Transverse colon (tissue), 4 donors: ENCODE data around the gene TDRD15. TPM values are rescaled to one million over a fixed set of nuclear protein-coding genes. Genes with fewer than 3 reads are reported as not detected.
A peak's percentile ranks its signal among the peaks of the same experiment; 100 is the strongest.

Source experiments
- DNase-seq: peaks from one replicate; pipeline ENCODE4 v3.0.0-alpha.2; 2019
- H3K27ac ChIP-seq, 4 donors: fragments of 200-600 bp; sonication (generic); 2 replicates each; pipeline ENCODE4 v1.5.1; 2016 to 2018; ENCODE audit warnings: inconsistent platforms in 4 of 4
- H3K27me3 ChIP-seq: fragments of 200-600 bp; sonication (generic); 2 replicates; pipeline ENCODE4 v1.5.1; 2017; ENCODE audit warnings: inconsistent platforms
- H3K36me3 ChIP-seq, 4 donors: fragments of 200-600 bp; sonication (generic); 2 replicates each; pipeline ENCODE4 v1.5.1; 2017 to 2019; ENCODE audit warnings: inconsistent platforms in 4 of 4
- H3K4me1 ChIP-seq, 4 donors: fragments of 200-600 bp; sonication (generic); 2 replicates each; pipeline ENCODE4 v1.5.1; 2017 to 2020; ENCODE audit warnings: inconsistent platforms in 4 of 4
- H3K4me3 ChIP-seq, 4 donors: fragments of 200-600 bp; sonication (generic); 1 replicate in 1 of 4; 2 replicates in 3 of 4; pipeline versions ENCODE4 v1.5.1 to v1.6.1; 2017 to 2019; ENCODE audit warnings: inconsistent platforms in 4 of 4
- H3K9me3 ChIP-seq, 2 donors: fragments of 200-600 bp; sonication (generic); 2 replicates each; pipeline ENCODE4 v1.5.1; 2017 to 2019; ENCODE audit warnings: inconsistent platforms in 2 of 2
- EP300 ChIP-seq: sonication (generic); formaldehyde crosslinking; IDR thresholded peaks from one replicate; pipeline ENCODE4 v1.6.1; 2017; ENCODE audit warnings: antibody characterized with exemption, low read depth
- POLR2A ChIP-seq: fragments of 450-650 bp; IDR thresholded peaks from one replicate; pipeline ENCODE4 v1.6.1; 2016; ENCODE audit warnings: antibody characterized with exemption, mild to moderate bottlenecking, moderate library complexity
- POLR2AphosphoS5 ChIP-seq, 3 donors: sonication (generic); formaldehyde crosslinking; IDR thresholded peaks; one replicate each; pipeline ENCODE4 v1.6.1; 2016; ENCODE audit warnings: antibody characterized with exemption in 3 of 3
- WGBS, 2 donors: methylation state at CpG; one replicate each; pipeline ENCODE4 v1.1.5; 2018; ENCODE audit warnings: low coverage in 1 of 2; 5-methylcytosine and 5-hydroxymethylcytosine counted together
- in situ Hi-C, 4 donors: fragments of 200-750 bp; cut with MboI; loops; one replicate each; pipeline versions ENCODE4 v1.15.0 to v1.15.1; 2017; ENCODE audit warnings: low sequenced_read_pairs in 3 of 4, low pct_ligation_motif_present in 1 of 4, low pct_unique_long_range_greater_than_20kb in 1 of 4
- intact Hi-C: fragments of 100-400 bp; cut with DNase I; formaldehyde crosslinking; loops from one replicate; pipeline ENCODE4 v1.15.1; 2023; ENCODE audit warnings: low total_unique reads
- total RNA-seq, 4 donors: library from RNA; depleted of rRNA; stranded (reverse); fragments of >200 nt; gene quantifications; one replicate each; pipeline ENCODE4 v1.1.0, GENCODE V29; 2016
- TF ChIP-seq, protein P1 (sequence below), 5 experiments: fragments of 200-600 bp in 3 of 5; fragments of 450-650 bp in 2 of 5; sonication (generic) in 3 of 5; IDR thresholded peaks; 1 replicate in 2 of 5; 2 replicates in 3 of 5; pipeline ENCODE4 v1.5.1; 2016 to 2017; ENCODE audit warnings: antibody characterized with exemption in 5 of 5, inconsistent platforms in 3 of 5, mild to moderate bottlenecking in 2 of 5, moderate library complexity in 1 of 5

TDRD15 gene
- total RNA-seq, 4 donors from 2014 or later: 0.32 TPM; not detected in 3

DNA sequence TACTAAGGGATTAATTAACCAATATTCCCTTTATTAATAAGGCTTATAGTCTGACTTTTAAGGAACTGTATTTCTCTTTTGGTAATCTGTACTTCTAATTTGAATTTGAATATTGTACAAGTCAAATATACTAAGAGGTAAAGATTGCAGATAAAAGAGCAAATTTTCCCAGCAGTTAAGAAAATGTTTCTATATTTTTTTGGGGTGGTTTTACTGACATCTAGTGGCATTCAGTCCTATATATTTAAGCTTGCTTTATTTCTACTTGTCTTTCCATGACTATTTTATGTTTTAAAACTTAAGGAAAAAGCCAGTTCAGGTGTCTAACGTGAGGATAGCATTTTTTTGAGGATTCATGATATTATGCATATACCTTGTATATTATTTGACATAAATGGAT lies 41.6 kb downstream of the TDRD15 start:
- Histone ChIP-seq H3K27me3 (no peaks in the 10 kb centered on the region), H3K9me3 (no peaks in the 10 kb centered on the region), H3K36me3 (no peaks in the 10 kb centered on the region), H3K27ac (no peak overlapping the region), H3K4me1 (no peaks in the 10 kb centered on the region), H3K4me3 (no peak overlapping the region)
- in situ Hi-C loops (no loop called here), intact Hi-C loops (no loop called here)
- WGBS, 2 donors: 14 to 17% methylated on average over 1 of the region's 1 CpG
- no peak for DNase-seq
- TF ChIP-seq EP300 (no peak), POLR2AphosphoS5 (IDR thresholded peaks at IDR 0.05) (no peak), POLR2A (no peak)
- TF ChIP-seq, protein P1, sequence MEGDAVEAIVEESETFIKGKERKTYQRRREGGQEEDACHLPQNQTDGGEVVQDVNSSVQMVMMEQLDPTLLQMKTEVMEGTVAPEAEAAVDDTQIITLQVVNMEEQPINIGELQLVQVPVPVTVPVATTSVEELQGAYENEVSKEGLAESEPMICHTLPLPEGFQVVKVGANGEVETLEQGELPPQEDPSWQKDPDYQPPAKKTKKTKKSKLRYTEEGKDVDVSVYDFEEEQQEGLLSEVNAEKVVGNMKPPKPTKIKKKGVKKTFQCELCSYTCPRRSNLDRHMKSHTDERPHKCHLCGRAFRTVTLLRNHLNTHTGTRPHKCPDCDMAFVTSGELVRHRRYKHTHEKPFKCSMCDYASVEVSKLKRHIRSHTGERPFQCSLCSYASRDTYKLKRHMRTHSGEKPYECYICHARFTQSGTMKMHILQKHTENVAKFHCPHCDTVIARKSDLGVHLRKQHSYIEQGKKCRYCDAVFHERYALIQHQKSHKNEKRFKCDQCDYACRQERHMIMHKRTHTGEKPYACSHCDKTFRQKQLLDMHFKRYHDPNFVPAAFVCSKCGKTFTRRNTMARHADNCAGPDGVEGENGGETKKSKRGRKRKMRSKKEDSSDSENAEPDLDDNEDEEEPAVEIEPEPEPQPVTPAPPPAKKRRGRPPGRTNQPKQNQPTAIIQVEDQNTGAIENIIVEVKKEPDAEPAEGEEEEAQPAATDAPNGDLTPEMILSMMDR (IDR thresholded peaks at IDR 0.05): no peak

DNA sequence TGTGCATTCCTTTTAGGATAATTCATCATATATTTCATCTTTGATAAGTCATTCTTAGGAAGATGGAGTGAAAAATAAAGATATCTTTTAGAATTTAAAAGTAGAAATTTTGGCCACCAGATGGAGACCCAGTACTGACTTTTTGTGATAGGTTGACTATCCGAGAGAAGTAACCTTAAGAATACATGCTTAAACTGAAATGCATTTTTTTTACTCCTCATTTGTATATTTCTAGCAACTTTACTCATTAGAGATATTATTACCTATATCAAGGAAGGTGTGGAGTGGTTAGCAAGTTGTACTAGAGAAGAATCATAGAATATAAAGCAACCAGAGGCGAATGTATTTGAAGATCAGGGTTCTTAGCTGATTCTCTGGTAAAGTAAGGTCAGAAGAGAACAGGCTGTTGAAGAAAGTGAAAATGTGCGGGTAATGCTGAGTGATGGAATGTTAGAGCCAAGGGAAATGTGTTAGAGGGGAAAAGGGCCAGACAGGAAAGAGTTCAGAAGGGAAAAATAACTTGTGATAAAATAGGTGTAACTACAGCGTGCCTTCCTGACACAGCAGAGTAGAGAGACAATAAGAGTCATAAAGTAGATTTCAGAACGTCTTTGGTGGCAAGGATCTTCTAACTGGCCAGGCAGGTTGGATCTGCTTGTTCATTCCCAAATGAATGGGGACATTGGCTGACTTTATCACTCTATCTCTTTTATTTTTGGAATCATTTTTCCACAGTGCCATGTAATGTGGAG lies 52.3 kb downstream of the TDRD15 start:
- intact Hi-C loops (loop anchor here (10.0 kb wide), 1 partner anchor 139 kb away; no protein-coding TSS in a partner anchor), in situ Hi-C loops (loop anchor here in 3 of 4 donors (10.0 kb wide), 2 partner anchors 139 to 149 kb away; no protein-coding TSS in a partner anchor)
- no peak overlapping the region for H3K4me3 ChIP-seq
- H3K27me3 ChIP-seq: no peaks in the 10 kb centered on the region
- WGBS, 2 donors: 22 to 40% methylated on average over 5 of the region's 5 CpGs
- TF ChIP-seq, protein P1 (IDR thresholded peaks at IDR 0.05): peak; percentile 31 to 54 (median 42)
- no peak for TF ChIP-seq EP300
- TF ChIP-seq POLR2A: no peak
- no peak for TF ChIP-seq POLR2AphosphoS5 (IDR thresholded peaks at IDR 0.05)
- no peaks in the 10 kb centered on the region for H3K9me3 ChIP-seq
- H3K4me1 ChIP-seq: peaks cover 0 to 9% (median 3%) of the 10 kb centered on the region in 4 donors
- H3K27ac ChIP-seq: no peak overlapping the region
- no peak for DNase-seq
- no peaks in the 10 kb centered on the region for H3K36me3 ChIP-seq

DNA sequence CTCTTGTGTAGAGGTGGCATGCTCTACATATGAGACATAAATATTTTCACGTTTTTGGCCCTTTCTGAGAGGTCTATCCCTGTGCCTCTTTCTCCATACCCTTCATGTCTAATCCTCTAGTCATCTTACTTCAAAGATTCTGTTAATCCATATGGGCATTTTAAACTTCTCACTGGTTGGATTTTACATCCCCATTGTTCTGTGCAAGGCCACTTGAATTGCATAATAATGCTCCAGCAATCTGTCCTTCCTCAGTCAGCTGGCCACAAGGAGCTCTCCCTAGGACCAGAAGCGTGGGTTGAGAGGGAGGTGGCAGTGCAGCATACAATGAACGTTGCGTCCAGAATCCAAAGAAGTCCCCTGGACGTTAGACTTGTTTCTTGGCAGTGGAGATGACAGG lies 58.2 kb downstream of the TDRD15 start:
- no peaks in the 10 kb centered on the region for H3K9me3 ChIP-seq
- no peaks in the 10 kb centered on the region for H3K36me3 ChIP-seq
- no peak for DNase-seq
- no peak overlapping the region for H3K27ac ChIP-seq
- no peaks in the 10 kb centered on the region for H3K27me3 ChIP-seq
- in situ Hi-C loops (no loop called here), intact Hi-C loops (no loop called here)
- WGBS, 2 donors: 80 to 87% methylated on average over 3 to 5 of the region's 5 CpGs
- no peak overlapping the region for H3K4me3 ChIP-seq
- TF ChIP-seq, protein P1 (IDR thresholded peaks at IDR 0.05): no peak
- H3K4me1 ChIP-seq: no peaks in the 10 kb centered on the region

DNA sequence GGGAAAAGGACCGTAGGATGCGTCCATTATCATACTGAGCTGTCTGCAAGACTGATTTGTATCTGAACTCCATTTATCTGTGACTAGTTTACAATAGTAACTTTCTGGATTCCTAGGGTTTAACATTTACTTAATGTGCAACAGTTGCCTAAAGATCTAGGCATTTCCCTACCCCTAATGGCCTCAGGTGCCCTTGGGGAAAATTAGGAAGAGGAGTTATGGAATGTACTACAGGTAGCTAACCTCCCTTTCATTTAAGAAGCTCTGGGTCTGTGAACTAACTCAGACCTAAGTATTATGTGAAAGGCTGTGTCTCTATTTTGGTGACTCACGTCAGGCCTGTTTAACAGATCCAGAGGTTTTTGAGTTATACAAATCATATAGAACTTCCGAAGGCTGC lies 59.5 kb downstream of the TDRD15 start:
- WGBS, 2 donors: 64 to 66% methylated on average over 4 of the region's 4 CpGs
- Histone ChIP-seq H3K4me1 (no peaks in the 10 kb centered on the region), H3K9me3 (no peaks in the 10 kb centered on the region), H3K27ac (no peak overlapping the region), H3K4me3 (no peak overlapping the region), H3K36me3 (no peaks in the 10 kb centered on the region), H3K27me3 (no peaks in the 10 kb centered on the region)
- TF ChIP-seq, protein P1 (IDR thresholded peaks at IDR 0.05): no peak
- intact Hi-C loops: no loop called here
- no peak for DNase-seq
- in situ Hi-C loops: no loop called here
